GM21526 (cell line): ENCODE results near the gene TMEM131.
"Not testable (repeated sequence)": the region's sequence is repeated elsewhere in the genome, so short reads cannot be mapped to it uniquely, and the experiment has no call there.

Experiments
- ATAC-seq: cut with Tn5 transposase; IDR thresholded peaks from one replicate; pipeline ENCODE4 v1.9.1; 2021; ENCODE audit warnings: moderate library complexity; ENCODE audit not compliant: unreplicated experiment, low FRiP score

TMEM131 gene

DNA sequence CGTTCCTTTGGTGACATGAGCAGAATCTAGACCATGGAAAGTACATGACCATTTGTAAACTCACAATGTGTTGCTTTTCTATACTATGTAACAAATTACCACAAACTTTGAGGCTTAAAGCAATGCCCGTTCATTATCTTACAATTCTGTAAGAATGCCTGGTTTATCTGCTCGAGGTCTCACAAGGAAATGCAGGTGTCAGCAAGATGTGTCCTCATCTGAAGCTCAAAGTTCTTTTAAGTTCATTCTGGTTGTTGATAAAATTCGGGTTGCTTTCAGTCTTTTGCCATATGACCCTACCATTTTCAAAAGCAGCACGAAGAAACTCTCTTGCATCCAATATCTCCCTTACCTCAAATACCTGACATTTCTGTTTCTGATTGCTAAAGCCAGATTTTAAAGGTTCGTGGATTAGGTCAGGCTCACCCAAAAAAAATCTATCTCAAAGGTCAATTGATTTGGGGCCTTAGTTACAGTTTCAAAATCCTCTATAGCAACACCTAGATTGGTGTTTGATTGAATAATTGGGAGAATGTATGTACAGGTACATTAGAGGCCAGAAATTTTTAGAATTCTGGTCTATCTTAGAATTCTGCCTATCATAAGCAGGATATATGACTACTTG lies 125.9 kb downstream of the TMEM131 start:
- ATAC-seq, result no peak

- ATAC-seq, result no peak
These were observed 126.6 kb downstream of the TMEM131 start for GRCh38 chr2:97868986-97869721.

DNA sequence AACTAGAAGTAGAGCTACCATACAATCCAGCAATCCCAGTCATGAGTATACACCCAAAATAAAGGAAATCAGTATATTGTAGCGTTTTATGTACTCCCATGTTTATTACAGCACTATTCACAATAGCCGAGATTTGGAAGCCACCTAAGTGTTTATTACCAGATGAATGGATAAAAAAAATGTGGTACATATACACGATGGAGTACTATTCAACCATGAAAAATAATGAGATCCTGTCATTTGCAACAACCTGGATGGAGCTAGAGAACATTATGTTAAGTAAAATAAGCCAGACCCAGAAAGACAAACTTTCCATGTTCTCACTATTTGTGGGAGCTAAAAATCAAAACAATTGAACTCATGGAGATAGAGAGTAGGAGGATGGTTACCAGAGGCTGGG lies 131.9 kb downstream of the TMEM131 start:
- ATAC-seq, result no peak

- ATAC-seq, result no peak
These were observed 134.6 kb downstream of the TMEM131 start for GRCh38 chr2:97861177-97861576.

GRCh38 chr2:97858442-97858841 lies 137.3 kb downstream of the TMEM131 start:
- no peak for ATAC-seq

DNA sequence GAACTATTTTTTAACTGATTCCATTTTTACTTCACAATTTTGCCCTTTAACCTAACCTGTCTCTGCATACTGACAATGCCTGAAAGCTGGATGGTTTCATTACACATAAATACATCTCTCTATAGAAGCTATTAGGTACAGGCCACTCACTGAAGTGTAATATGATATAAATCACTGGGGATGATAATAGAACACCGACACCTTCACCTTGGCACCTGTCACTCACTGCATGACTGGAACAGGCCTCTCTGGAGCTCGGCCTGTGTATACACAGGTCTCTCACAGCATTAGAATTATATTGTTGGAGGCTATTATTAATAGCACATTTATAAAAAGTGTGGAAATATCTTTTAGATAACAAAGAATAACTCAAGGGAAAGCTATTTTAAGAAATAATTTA lies 138.2 kb downstream of the TMEM131 start:
- ATAC-seq, result no peak

GRCh38 chr2:97853057-97853456 lies 142.7 kb downstream of the TMEM131 start:
- not testable (repeated sequence) for ATAC-seq

DNA sequence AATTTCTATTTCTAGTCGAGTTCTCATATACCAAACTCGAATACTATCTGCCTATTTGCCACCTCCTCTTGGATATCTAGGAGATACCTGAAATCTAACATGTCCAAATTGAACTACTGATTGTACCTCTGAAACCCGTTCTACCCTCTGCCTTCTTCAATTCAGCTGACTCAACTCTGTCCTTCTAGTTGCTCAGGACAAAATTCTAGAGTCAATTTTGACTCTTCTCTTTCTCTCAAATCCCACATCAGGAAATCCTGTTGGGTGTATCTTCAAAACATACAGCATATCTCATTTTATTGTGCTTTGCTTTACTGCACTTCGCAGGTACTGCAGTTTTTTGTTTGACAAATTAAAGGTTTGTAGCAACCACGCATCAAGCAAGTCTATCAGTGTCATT lies 144.6 kb downstream of the TMEM131 start:
- no peak for ATAC-seq

- ATAC-seq, result no peak
These were observed 145.7 kb downstream of the TMEM131 start for GRCh38 chr2:97849881-97850528.

GRCh38 chr2:97848306-97848705 lies 147.4 kb downstream of the TMEM131 start:
- ATAC-seq, result no peak

- not testable (repeated sequence) for ATAC-seq
These were observed 149.0 kb downstream of the TMEM131 start for GRCh38 chr2:97846716-97847115.

DNA sequence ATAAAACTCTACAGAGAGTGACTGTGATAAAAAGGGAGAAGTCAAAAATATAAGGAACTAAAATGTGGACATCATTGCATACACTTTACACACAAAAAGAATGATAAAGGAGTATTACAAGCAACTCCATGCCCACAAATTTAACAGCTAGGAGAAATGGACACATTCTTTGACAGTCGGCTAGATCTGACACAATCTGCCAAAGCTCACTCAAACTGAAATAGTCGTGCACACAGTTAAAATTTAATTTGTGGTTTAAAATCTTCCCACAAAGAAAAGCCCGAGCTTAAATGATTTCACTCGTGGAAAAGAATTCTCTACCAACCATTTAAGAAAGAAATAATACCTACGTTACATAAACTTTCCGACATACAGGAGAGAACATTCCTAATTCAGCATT lies 149.9 kb downstream of the TMEM131 start:
- ATAC-seq, result no peak

DNA sequence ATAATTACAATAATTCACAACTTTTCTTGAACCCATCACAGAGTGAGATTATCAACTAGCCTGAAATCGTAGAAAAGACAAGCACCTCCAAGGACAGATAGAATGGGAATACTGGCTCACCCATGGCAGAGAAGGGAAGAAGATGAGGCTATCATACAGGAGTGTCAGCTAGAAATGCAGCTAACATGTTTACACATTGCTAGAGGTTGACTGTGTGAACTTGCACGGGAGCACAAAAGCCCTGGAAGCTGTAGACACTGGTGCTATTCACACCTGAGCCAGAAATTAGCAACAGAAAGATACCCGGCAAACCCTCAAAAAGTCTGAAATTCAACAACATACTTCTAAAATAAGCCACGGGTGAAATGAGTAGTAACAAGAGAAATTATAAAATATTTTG lies 150.6 kb downstream of the TMEM131 start:
- ATAC-seq, result no peak

GRCh38 chr2:97844311-97844859 lies 151.4 kb downstream of the TMEM131 start:
- no peak for ATAC-seq

GRCh38 chr2:97840198-97840597 lies 155.6 kb downstream of the TMEM131 start:
- ATAC-seq, result no peak

DNA sequence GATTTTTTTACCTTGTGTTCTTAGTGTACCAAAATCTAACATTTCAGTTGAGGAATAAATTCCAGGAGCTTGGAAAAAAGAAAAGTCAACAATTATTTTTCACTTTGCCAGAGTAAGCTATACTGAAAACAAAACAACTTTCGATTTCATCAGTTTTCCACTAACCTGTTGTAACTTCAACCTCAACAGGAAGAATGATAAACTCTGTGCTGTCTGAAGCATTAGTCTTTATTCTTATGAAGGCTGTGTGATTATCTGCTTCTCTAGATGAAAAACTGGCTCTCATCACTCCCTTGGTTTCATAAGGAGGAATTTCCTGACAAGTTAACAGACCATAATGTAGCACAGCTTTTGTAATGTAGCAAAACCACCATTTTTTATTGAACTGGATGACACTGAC lies 161.1 kb downstream of the TMEM131 start:
- ATAC-seq, result no peak

GRCh38 chr2:97831121-97831520 lies 164.6 kb downstream of the TMEM131 start:
- no peak for ATAC-seq

DNA sequence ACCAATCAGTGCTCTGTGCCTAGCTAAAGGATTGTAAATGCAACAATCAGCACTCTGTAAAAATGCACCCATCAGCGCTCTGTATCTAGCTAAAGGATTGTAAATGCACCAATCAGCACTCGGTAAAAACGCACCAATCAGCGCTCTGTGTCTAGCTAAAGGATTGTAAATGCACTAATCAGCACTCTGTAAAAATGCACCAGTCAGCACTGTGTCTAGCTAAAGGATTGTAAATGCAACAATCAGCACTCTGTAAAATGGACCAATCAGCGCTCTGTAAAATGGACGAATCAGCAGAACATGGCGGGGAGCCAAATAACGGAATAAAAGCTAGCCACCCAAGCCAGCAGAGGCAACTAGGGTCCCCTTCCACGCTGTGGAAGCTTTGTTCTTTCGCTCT lies 166.5 kb downstream of the TMEM131 start:
- ATAC-seq, result not testable (repeated sequence)

GRCh38 chr2:97827013-97827412 lies 168.7 kb downstream of the TMEM131 start:
- not testable (repeated sequence) for ATAC-seq

GRCh38 chr2:97826266-97826847 lies 169.4 kb downstream of the TMEM131 start:
- ATAC-seq, result not testable (repeated sequence)

GRCh38 chr2:97824011-97824410 lies 171.7 kb downstream of the TMEM131 start:
- not testable (repeated sequence) for ATAC-seq
